Measurements from ENCODE around the gene RNF135.

GRCh38 chr17:30992551-30992950 is 21.7 kb downstream of the RNF135 start:
- TF ChIP-seq POLR2A (IDR thresholded peaks at IDR 0.05) (no peak), EP300 (IDR thresholded peaks at IDR 0.05) (no peak)
